HepG2 (cell line): ENCODE measurements around the gene LZTS2. TPM values are rescaled to one million over a fixed set of nuclear protein-coding genes. Genes with fewer than 3 reads are reported as not detected.

ENCODE experiments used
- ATAC-seq: fragments of 200-7000 bp; cut with Tn5 transposase; 3 replicates; pipeline ENCODE4 v1.9.1; 2020; ENCODE audit warnings: mild to moderate bottlenecking, moderate library complexity
- BruUV-seq: library from RNA; stranded (reverse); fragments of 400-500 nt; replicated peaks from 2 replicates; lab custom pipeline; 2021; lab: Mats Ljungman, UMichigan
- CTCF ChIA-PET: fragments of 300-600 bp; formaldehyde crosslinking; extraction: SDS; loops from one replicate; lab custom pipeline; 2021; ENCODE audit warnings: low total read pairs, inconsistent platforms, low intra/inter-chr PET ratio; lab: Yijun Ruan, JAX
- POLR2A ChIA-PET: fragments of 350-600 bp; sonication (Branson Sonifier 250); formaldehyde crosslinking; loops from one replicate; lab custom pipeline; 2020; ENCODE audit warnings: antibody characterized with exemption, inconsistent platforms; lab: Yijun Ruan, JAX
- DNase-seq: peaks from one replicate; pipeline ENCODE4 v3.0.0-alpha.2; 2015; ENCODE audit warnings: low spot score
- FAIRE-seq: peaks from 3 replicates; lab custom pipeline; 2011; peaks lifted over from hg19 to GRCh38; lab: Jason Lieb, UNC
- H2AFZ ChIP-seq: one replicate; pipeline ENCODE4 v1.6.1; 2011; ENCODE audit warnings: low read length, inconsistent platforms
- H3K27ac ChIP-seq: fragments of 300-600 bp; 3 replicates; pipeline ENCODE4 v1.8.0; 2011; ENCODE audit warnings: mixed run types, mild to moderate bottlenecking, mixed read lengths, low read length, inconsistent platforms; ENCODE audit not compliant: insufficient read depth; ENCODE audit errors: extremely low read length
- H3K27me3 ChIP-seq, 2 experiments: fragments of 200-600 bp in 1 of 2; 2 replicates in 1 of 2; 3 replicates in 1 of 2; pipeline versions ENCODE4 v1.6.0 to v1.8.0; 2011; ENCODE audit warnings: low read length in 2 of 2, mild to moderate bottlenecking in 2 of 2, moderate library complexity in 2 of 2, inconsistent platforms in 1 of 2; ENCODE audit not compliant: insufficient read depth in 2 of 2, control insufficient read depth in 1 of 2
- H3K36me3 ChIP-seq, 2 experiments: fragments of 200-600 bp in 1 of 2; replicated peaks in 1 of 2; 2 replicates in 1 of 2; 3 replicates in 1 of 2; pipeline versions ENCODE4 v1.5.1 to v1.8.0; 2011; ENCODE audit warnings: low read length in 2 of 2, inconsistent platforms in 1 of 2; ENCODE audit not compliant: insufficient read depth in 2 of 2, control insufficient read depth in 1 of 2
- H3K4me1 ChIP-seq: 2 replicates; pipeline ENCODE4 v1.5.1; 2012; ENCODE audit warnings: low read length, inconsistent platforms; ENCODE audit not compliant: insufficient read depth
- H3K4me2 ChIP-seq: 2 replicates; pipeline ENCODE4 v1.6.0; 2011; ENCODE audit warnings: low read depth, low read length, inconsistent platforms
- H3K4me3 ChIP-seq, 3 experiments: fragments of 200-600 bp in 1 of 3; sonication (generic), shearing (Covaris generic) in 1 of 3; replicated peaks in 1 of 3; 2 replicates each; pipeline ENCODE4 v1.5.1; 2011 to 2016; ENCODE audit warnings: low read length in 3 of 3, inconsistent platforms in 2 of 3, low read depth in 2 of 3, mild to moderate bottlenecking in 2 of 3, control low read depth in 1 of 3, mixed read lengths in 1 of 3; ENCODE audit not compliant: insufficient read depth in 1 of 3
- H3K79me2 ChIP-seq: one replicate; pipeline ENCODE4 v1.6.1; 2011; ENCODE audit warnings: low read length, inconsistent platforms; ENCODE audit not compliant: insufficient read depth
- H3K9ac ChIP-seq: 2 replicates; pipeline ENCODE4 v1.6.0; 2011; ENCODE audit warnings: mild to moderate bottlenecking, low read depth, low read length, inconsistent platforms; ENCODE audit not compliant: insufficient read depth
- H3K9me3 ChIP-seq: 2 replicates; pipeline ENCODE4 v1.5.1; 2012; ENCODE audit warnings: mild to moderate bottlenecking, low read length
- H4K20me1 ChIP-seq: 2 replicates; pipeline ENCODE4 v1.6.0; 2011; ENCODE audit warnings: inconsistent platforms, mild to moderate bottlenecking, low read length, moderate library complexity; ENCODE audit not compliant: insufficient read depth
- CEBPB ChIP-seq: IDR thresholded peaks from 2 replicates; pipeline ENCODE4 v1.6.1; 2011; ENCODE audit warnings: low read depth, low read length, improper control_type of control experiment, borderline replicate concordance
- ERF ChIP-seq: IDR thresholded peaks from 2 replicates; pipeline ENCODE4 v1.6.1; 2018; ENCODE audit warnings: missing biosample characterization, missing genetic modification reagents
- GATA4 ChIP-seq: sonication (generic); IDR thresholded peaks from 2 replicates; pipeline ENCODE4 v1.6.1; 2016; ENCODE audit warnings: antibody characterized with exemption, low read depth, borderline replicate concordance
- PHB2 ChIP-seq: fragments of 450-650 bp; IDR thresholded peaks from 2 replicates; pipeline ENCODE4 v1.6.1; 2018; ENCODE audit not compliant: partially characterized antibody
- SRY ChIP-seq: sonication (generic); formaldehyde crosslinking; IDR thresholded peaks from 2 replicates; pipeline ENCODE4 v1.8.0; 2022; ENCODE audit warnings: mild to moderate bottlenecking, missing genetic modification reagents
- ZFAT ChIP-seq: sonication (generic); formaldehyde crosslinking; conservative IDR thresholded peaks from 2 replicates; pipeline ENCODE4 v1.8.1; 2023; ENCODE audit warnings: missing genetic modification reagents, inconsistent platforms
- ZFX ChIP-seq: sonication (generic); formaldehyde crosslinking; IDR thresholded peaks from 2 replicates; pipeline ENCODE4 v1.4.0; 2020; ENCODE audit warnings: mild to moderate bottlenecking, low read depth, missing genetic modification reagents, moderate library complexity
- ZNF17 ChIP-seq: sonication (generic); formaldehyde crosslinking; IDR thresholded peaks from 2 replicates; pipeline ENCODE4 v1.5.0; 2020; ENCODE audit warnings: mild to moderate bottlenecking, missing genetic modification reagents
- ZNF224 ChIP-seq: sonication (generic); formaldehyde crosslinking; IDR thresholded peaks from 2 replicates; pipeline ENCODE4 v1.5.0; 2020; ENCODE audit warnings: mild to moderate bottlenecking, missing genetic modification reagents
- ZNF335 ChIP-seq: sonication (generic); formaldehyde crosslinking; IDR thresholded peaks from 2 replicates; pipeline ENCODE4 v1.4.0; 2020; ENCODE audit warnings: missing genetic modification reagents
- ZNF501 ChIP-seq: sonication (generic); formaldehyde crosslinking; IDR thresholded peaks from 2 replicates; pipeline ENCODE4 v1.5.1; 2020; ENCODE audit warnings: mild to moderate bottlenecking, moderate library complexity, missing genetic modification reagents
- ZNF572 ChIP-seq: sonication (generic); formaldehyde crosslinking; IDR thresholded peaks from 2 replicates; pipeline ENCODE4 v1.5.1; 2020; ENCODE audit warnings: mild to moderate bottlenecking, missing genetic modification reagents
- ZNF703 ChIP-seq: sonication (generic); formaldehyde crosslinking; IDR thresholded peaks from 2 replicates; pipeline ENCODE4 v1.5.1; 2020; ENCODE audit warnings: missing genetic modification reagents, mild to moderate bottlenecking, moderate library complexity, borderline replicate concordance
- ZNF709 ChIP-seq: sonication (generic); formaldehyde crosslinking; IDR thresholded peaks from 2 replicates; pipeline ENCODE4 v1.5.0; 2020; ENCODE audit warnings: mild to moderate bottlenecking, missing genetic modification reagents
- WGBS: methylation state at CpG from one replicate; pipeline ENCODE4 v1.1.6; 2017; ENCODE audit warnings: low lambda C conversion rate; 5-methylcytosine and 5-hydroxymethylcytosine counted together
- in situ Hi-C: cut with HindIII; loops from 2 replicates; pipeline ENCODE4 v1.10.0; 2017; ENCODE audit warnings: low pct_unique_long_range_greater_than_20kb; ENCODE audit not compliant: extremely low pct_ligation_motif_present
- intact Hi-C: fragments of 100-400 bp; cut with micrococcal nuclease; formaldehyde crosslinking; loops from one replicate; pipeline ENCODE4 v1.10.0; 2022; ENCODE audit not compliant: unreplicated experiment
- polyA plus RNA-seq, 8 experiments: library from polyadenylated mRNA; depleted of rRNA in 3 of 8; stranded (reverse) in 7 of 8; unstranded in 1 of 8; fragments of >200 nt; fragmentation: Illumina TruSeq in 4 of 8; extraction: Trizol in 4 of 8; gene quantifications; 2 replicates each; pipeline versions ENCODE4 v1.2.1 to v1.2.3, GENCODE V29; 2011 to 2016; ENCODE audit warnings: low read depth in 4 of 8, missing spikeins in 1 of 8, mixed read lengths in 1 of 8; ENCODE audit not compliant: insufficient read depth in 1 of 8
- total RNA-seq, 5 experiments: library from RNA; depleted of rRNA; stranded (reverse); fragments of >200 nt; fragmentation: Illumina TruSeq; extraction: Trizol; gene quantifications; 2 replicates each; pipeline ENCODE4 v1.2.3, GENCODE V29; 2016; ENCODE audit warnings: low read depth in 1 of 5
- TF ChIP-seq, protein P1 (sequence below): sonication (generic); formaldehyde crosslinking; IDR thresholded peaks from 2 replicates; pipeline ENCODE4 v1.5.0; 2020; ENCODE audit warnings: mild to moderate bottlenecking, missing genetic modification reagents
- TF ChIP-seq, protein P2 (sequence below): sonication (generic); formaldehyde crosslinking; IDR thresholded peaks from 2 replicates; pipeline ENCODE4 v1.5.0; 2020; ENCODE audit warnings: mild to moderate bottlenecking, missing genetic modification reagents, borderline replicate concordance
- TF ChIP-seq, protein P3 (sequence below): sonication (generic); formaldehyde crosslinking; IDR thresholded peaks from 2 replicates; pipeline ENCODE4 v1.4.0; 2020; ENCODE audit warnings: missing genetic modification reagents, borderline replicate concordance

LZTS2 gene
- total and polyA plus RNA-seq, 2 of the 13 experiments (the other 11 are each of a cell fraction or from before 2014, with no cell fraction given): 43.6 to 65.6 TPM

DNA sequence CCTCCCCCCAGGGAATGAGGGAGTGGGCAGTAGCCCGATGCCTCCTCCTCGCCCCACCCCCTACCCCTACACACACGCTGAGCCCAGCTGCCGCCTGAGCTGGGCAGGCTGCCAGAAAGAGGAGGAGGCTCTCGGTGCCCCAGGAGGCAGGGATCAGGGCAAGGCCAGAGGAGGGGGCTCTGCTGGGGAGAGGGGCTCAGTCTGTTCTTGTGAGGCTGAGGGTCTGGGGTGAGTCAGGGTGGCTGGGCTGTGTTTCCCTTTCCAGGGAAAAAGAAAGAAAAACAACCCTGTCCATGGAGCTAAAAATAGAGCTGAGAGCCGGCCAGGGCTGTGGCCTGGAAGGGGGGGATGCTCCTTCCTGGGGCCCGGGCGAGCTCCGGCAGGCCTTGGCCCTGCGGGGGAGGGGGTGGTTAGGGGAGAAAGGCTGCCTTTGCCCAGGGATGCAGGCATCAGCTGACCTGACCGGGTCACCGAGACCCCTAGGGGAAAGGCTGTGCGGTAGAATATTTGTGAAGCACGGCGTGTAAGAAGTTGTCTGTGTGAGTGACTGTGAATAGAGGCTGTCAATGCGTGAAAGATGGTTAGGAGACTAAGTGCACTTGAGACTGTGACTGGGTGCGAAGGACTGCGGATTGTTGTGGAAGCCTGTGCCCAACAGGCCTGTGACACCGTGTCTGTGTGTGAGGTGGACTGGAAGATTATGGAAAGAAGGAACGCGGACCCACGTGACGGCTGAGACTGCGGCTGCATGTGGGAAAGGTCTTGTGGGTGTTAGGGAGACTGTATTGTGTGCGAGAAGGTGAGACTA is 1.2 kb upstream of the LZTS2 start:
- Histone ChIP-seq H3K27ac (peak overlapping the region; percentile 89), H3K36me3 (peaks cover 10 to 16% of the 10 kb centered on the region in 2 experiments), H4K20me1 (no peaks in the 10 kb centered on the region; the same call in 1 of the 2 replicates), H3K27me3 (no peaks in the 10 kb centered on the region; a peak in 1 of 5 replicates), H3K9ac (peak overlapping the region; percentile 95), H3K79me2 (peaks cover 31% of the 10 kb centered on the region), H2AFZ (no peak overlapping the region), H3K4me3 (peak overlapping the region; percentile 71 to 99 (median 91)), H3K4me1 (peaks cover 32% of the 10 kb centered on the region), H3K9me3 (no peaks in the 10 kb centered on the region), H3K4me2 (peak overlapping the region; percentile 98)
- 1% methylated on average over 24 of the region's 25 CpGs for WGBS
- in situ Hi-C loops: no loop called here
- FAIRE-seq (no peak), DNase-seq (peak; percentile 78), ATAC-seq (peak; percentile 37)
- BruUV-seq: no TSS peak
- ChIA-PET POLR2A (interaction anchor here (0.5 to 23.0 kb wide), 13 partner anchors 11 to 324 kb away, joined by 3 to 277 read pairs (median 7); partner anchors contain the start of genes KAZALD1, MRPL43, PDZD7 and SEMA4G), CTCF (interaction anchor here (0.8 to 8.5 kb wide), 3 partner anchors 14 to 29 kb away, joined by 4 to 240 read pairs (median 4); partner anchors contain the start of gene SEMA4G)
- intact Hi-C loops: loop anchor here (1.0 kb wide), 1 partner anchor 14 kb away; no protein-coding TSS in a partner anchor
- TF ChIP-seq ZNF501 (CRISPR knock-in tag) (no peak; the same call in 1 of the 2 replicates), ZNF335 (CRISPR knock-in tag) (no peak), ZNF572 (CRISPR knock-in tag) (no peak), ZFAT (CRISPR knock-in tag) (no peak), ERF (no peak), ZNF17 (CRISPR knock-in tag) (no peak), GATA4 (no peak), PHB2 (no peak), CEBPB (no peak), ZNF709 (CRISPR knock-in tag) (no peak), ZFX (peak; percentile 34), ZNF224 (CRISPR knock-in tag) (no peak), SRY (CRISPR knock-in tag) (no peak), ZNF703 (CRISPR knock-in tag) (no peak)
- TF ChIP-seq, protein P1, sequence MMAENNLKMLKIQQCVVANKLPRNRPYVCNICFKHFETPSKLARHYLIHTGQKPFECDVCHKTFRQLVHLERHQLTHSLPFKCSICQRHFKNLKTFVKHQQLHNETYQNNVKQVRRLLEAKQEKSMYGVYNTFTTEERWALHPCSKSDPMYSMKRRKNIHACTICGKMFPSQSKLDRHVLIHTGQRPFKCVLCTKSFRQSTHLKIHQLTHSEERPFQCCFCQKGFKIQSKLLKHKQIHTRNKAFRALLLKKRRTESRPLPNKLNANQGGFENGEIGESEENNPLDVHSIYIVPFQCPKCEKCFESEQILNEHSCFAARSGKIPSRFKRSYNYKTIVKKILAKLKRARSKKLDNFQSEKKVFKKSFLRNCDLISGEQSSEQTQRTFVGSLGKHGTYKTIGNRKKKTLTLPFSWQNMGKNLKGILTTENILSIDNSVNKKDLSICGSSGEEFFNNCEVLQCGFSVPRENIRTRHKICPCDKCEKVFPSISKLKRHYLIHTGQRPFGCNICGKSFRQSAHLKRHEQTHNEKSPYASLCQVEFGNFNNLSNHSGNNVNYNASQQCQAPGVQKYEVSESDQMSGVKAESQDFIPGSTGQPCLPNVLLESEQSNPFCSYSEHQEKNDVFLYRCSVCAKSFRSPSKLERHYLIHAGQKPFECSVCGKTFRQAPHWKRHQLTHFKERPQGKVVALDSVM: 0 out of 2 replicates have a peak, but pooled peaks have one; percentile 11
- TF ChIP-seq, protein P2, sequence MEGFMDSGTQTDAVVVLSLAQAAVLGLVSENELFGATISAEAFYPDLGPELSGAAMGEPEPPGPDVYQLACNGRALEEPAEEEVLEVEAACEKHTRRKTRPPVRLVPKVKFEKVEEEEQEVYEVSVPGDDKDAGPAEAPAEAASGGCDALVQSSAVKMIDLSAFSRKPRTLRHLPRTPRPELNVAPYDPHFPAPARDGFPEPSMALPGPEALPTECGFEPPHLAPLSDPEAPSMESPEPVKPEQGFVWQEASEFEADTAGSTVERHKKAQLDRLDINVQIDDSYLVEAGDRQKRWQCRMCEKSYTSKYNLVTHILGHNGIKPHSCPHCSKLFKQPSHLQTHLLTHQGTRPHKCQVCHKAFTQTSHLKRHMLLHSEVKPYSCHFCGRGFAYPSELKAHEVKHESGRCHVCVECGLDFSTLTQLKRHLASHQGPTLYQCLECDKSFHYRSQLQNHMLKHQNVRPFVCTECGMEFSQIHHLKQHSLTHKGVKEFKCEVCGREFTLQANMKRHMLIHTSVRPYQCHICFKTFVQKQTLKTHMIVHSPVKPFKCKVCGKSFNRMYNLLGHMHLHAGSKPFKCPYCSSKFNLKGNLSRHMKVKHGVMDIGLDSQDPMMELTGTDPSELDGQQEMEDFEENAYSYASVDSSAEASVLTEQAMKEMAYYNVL (CRISPR knock-in tag): no peak
- TF ChIP-seq, protein P3, sequence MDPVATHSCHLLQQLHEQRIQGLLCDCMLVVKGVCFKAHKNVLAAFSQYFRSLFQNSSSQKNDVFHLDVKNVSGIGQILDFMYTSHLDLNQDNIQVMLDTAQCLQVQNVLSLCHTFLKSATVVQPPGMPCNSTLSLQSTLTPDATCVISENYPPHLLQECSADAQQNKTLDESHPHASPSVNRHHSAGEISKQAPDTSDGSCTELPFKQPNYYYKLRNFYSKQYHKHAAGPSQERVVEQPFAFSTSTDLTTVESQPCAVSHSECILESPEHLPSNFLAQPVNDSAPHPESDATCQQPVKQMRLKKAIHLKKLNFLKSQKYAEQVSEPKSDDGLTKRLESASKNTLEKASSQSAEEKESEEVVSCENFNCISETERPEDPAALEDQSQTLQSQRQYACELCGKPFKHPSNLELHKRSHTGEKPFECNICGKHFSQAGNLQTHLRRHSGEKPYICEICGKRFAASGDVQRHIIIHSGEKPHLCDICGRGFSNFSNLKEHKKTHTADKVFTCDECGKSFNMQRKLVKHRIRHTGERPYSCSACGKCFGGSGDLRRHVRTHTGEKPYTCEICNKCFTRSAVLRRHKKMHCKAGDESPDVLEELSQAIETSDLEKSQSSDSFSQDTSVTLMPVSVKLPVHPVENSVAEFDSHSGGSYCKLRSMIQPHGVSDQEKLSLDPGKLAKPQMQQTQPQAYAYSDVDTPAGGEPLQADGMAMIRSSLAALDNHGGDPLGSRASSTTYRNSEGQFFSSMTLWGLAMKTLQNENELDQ (CRISPR knock-in tag): no peak
